ENCODE measurements around the gene TBRG4. TPM values are rescaled to one million over a fixed set of nuclear protein-coding genes. Genes with fewer than 3 reads are reported as not detected.

The TBRG4 gene
- total RNA-seq, 1 experiment from 2014 or later = 107 TPM

- ATAC-seq (no peak), DNase-seq (no peak)
- Histone ChIP-seq H3K9ac (ENCODE audit: low read length) (no peak overlapping the region), H3K79me2 (ENCODE audit: low read length) (peaks cover 62% of the 10 kb centered on the region), H3K9me2 (replicated peaks; ENCODE audit: low read length) (no peaks in the 10 kb centered on the region), H3K4me3 (ENCODE audit: low read length) (peak overlapping the region; percentile 47), H3K36me3 (ENCODE audit: low read depth, low read length) (peaks cover 54% of the 10 kb centered on the region), H4K20me1 (ENCODE audit: low read length) (peaks cover 35% of the 10 kb centered on the region; the same call in 1 of the 2 replicates), H3K27me3 (ENCODE audit: low read length) (no peaks in the 10 kb centered on the region), H3K4me1 (ENCODE audit: insufficient read depth, low read length) (peaks cover 30% of the 10 kb centered on the region), H3F3A (ENCODE audit: low read length, unreplicated experiment) (no peaks in the 10 kb centered on the region), H3K9me3 (ENCODE audit: low read length) (no peaks in the 10 kb centered on the region), H3K4me2 (ENCODE audit: low read length) (peak overlapping the region; percentile 75), H3K27ac (ENCODE audit: low read length) (no peak overlapping the region), H2AFZ (ENCODE audit: low read length) (no peak overlapping the region)
- BruUV-seq (replicated peaks) = no TSS peak
- POLR2A ChIA-PET (ENCODE audit: unreplicated experiment) = no interaction called here
- CTCF ChIA-PET = no interaction called here
- TF ChIP-seq EZH2phosphoT487 (IDR thresholded peaks at IDR 0.05; ENCODE audit: borderline replicate concordance, low read length) = no peak
- TF ChIP-seq CTCF (conservative IDR thresholded peaks at IDR 0.05; ENCODE audit: low read depth, low read length) = no peak
- no peak for TF ChIP-seq EZH2 (IDR thresholded peaks at IDR 0.05; ENCODE audit: low read length, unreplicated experiment)
- intact Hi-C loops (cut with micrococcal nuclease) = no loop called here
Observed at GRCh38 chr7:45108863-45109262, 2.6 kb downstream of the TBRG4 start.

GRCh38 chr7:45107356-45107755 lies 4.1 kb downstream of the TBRG4 start:
- POLR2A ChIA-PET (ENCODE audit: unreplicated experiment) = no interaction called here
- Histone ChIP-seq H3K27ac (ENCODE audit: low read length) (no peak overlapping the region), H3K9ac (ENCODE audit: low read length) (no peak overlapping the region), H3K4me3 (ENCODE audit: low read length) (peak overlapping the region; percentile 9; the same call in 1 of the 2 replicates), H3K4me1 (ENCODE audit: insufficient read depth, low read length) (peaks cover 27% of the 10 kb centered on the region), H3K9me2 (replicated peaks; ENCODE audit: low read length) (no peaks in the 10 kb centered on the region), H3K79me2 (ENCODE audit: low read length) (peaks cover 62% of the 10 kb centered on the region), H4K20me1 (ENCODE audit: low read length) (peaks cover 35% of the 10 kb centered on the region; the same call in 1 of the 2 replicates), H3K4me2 (ENCODE audit: low read length) (peak overlapping the region; percentile 75; the same call in 1 of the 2 replicates), H3K9me3 (ENCODE audit: low read length) (no peaks in the 10 kb centered on the region), H3K36me3 (ENCODE audit: low read depth, low read length) (peaks cover 64% of the 10 kb centered on the region), H2AFZ (ENCODE audit: low read length) (no peak overlapping the region), H3F3A (ENCODE audit: low read length, unreplicated experiment) (no peaks in the 10 kb centered on the region), H3K27me3 (ENCODE audit: low read length) (no peaks in the 10 kb centered on the region)
- no peak for DNase-seq
- TF ChIP-seq EZH2phosphoT487 (IDR thresholded peaks at IDR 0.05; ENCODE audit: borderline replicate concordance, low read length) (no peak), EZH2 (IDR thresholded peaks at IDR 0.05; ENCODE audit: low read length, unreplicated experiment) (no peak), CTCF (conservative IDR thresholded peaks at IDR 0.05; ENCODE audit: low read depth, low read length) (no peak)
- CTCF ChIA-PET = no interaction called here
- intact Hi-C loops (cut with micrococcal nuclease) = no loop called here
- BruUV-seq (replicated peaks) = no TSS peak
- no peak for ATAC-seq

GRCh38 chr7:45106820-45107219 lies 4.7 kb downstream of the TBRG4 start:
- no TSS peak for BruUV-seq (replicated peaks)
- Histone ChIP-seq H3F3A (ENCODE audit: low read length, unreplicated experiment) (no peaks in the 10 kb centered on the region), H3K9me2 (replicated peaks; ENCODE audit: low read length) (no peaks in the 10 kb centered on the region), H3K4me3 (ENCODE audit: low read length) (no peak overlapping the region), H3K9me3 (ENCODE audit: low read length) (no peaks in the 10 kb centered on the region), H2AFZ (ENCODE audit: low read length) (no peak overlapping the region), H3K79me2 (ENCODE audit: low read length) (peaks cover 62% of the 10 kb centered on the region), H3K9ac (ENCODE audit: low read length) (no peak overlapping the region), H3K4me2 (ENCODE audit: low read length) (no peak overlapping the region), H4K20me1 (ENCODE audit: low read length) (peaks cover 35% of the 10 kb centered on the region; the same call in 1 of the 2 replicates), H3K36me3 (ENCODE audit: low read depth, low read length) (peaks cover 70% of the 10 kb centered on the region), H3K27me3 (ENCODE audit: low read length) (no peaks in the 10 kb centered on the region), H3K27ac (ENCODE audit: low read length) (no peak overlapping the region), H3K4me1 (ENCODE audit: insufficient read depth, low read length) (peaks cover 24% of the 10 kb centered on the region)
- CTCF ChIA-PET = no interaction called here
- TF ChIP-seq CTCF (conservative IDR thresholded peaks at IDR 0.05; ENCODE audit: low read depth, low read length) = no peak
- TF ChIP-seq EZH2phosphoT487 (IDR thresholded peaks at IDR 0.05; ENCODE audit: borderline replicate concordance, low read length) = no peak
- TF ChIP-seq EZH2 (IDR thresholded peaks at IDR 0.05; ENCODE audit: low read length, unreplicated experiment) = no peak
- no peak for DNase-seq
- ATAC-seq = no peak
- POLR2A ChIA-PET (ENCODE audit: unreplicated experiment) = no interaction called here
- intact Hi-C loops (cut with micrococcal nuclease) = no loop called here
